Eye (tissue), 1 donor: ENCODE results near the gene SEPTIN2.
"Not testable (repeated sequence)": the region's sequence is repeated elsewhere in the genome, so short reads cannot be mapped to it uniquely, and the experiment has no call there.

Experiments
- DNase-seq: peaks from one replicate; pipeline ENCODE4 v3.0.0-alpha.2; 2015

SEPTIN2 gene

GRCh38 chr2:241288324-241288888, 27.3 kb upstream of the SEPTIN2 start:
- DNase-seq: no peak

GRCh38 chr2:241289053-241289452, 26.7 kb upstream of the SEPTIN2 start:
- no peak for DNase-seq

- DNase-seq: no peak
Observed at GRCh38 chr2:241289597-241289996, 26.1 kb upstream of the SEPTIN2 start.

GRCh38 chr2:241291153-241291552, 24.6 kb upstream of the SEPTIN2 start:
- DNase-seq: no peak

GRCh38 chr2:241291977-241292376, 23.7 kb upstream of the SEPTIN2 start:
- no peak for DNase-seq

GRCh38 chr2:241293378-241293797, 22.3 kb upstream of the SEPTIN2 start:
- DNase-seq: not testable (repeated sequence)

- no peak for DNase-seq
Observed at GRCh38 chr2:241295326-241296095, 20.2 kb upstream of the SEPTIN2 start.

GRCh38 chr2:241296767-241297166, 19.0 kb upstream of the SEPTIN2 start:
- no peak for DNase-seq

- no peak for DNase-seq
Observed at GRCh38 chr2:241298673-241299072, 17.1 kb upstream of the SEPTIN2 start.

- no peak for DNase-seq
Observed at GRCh38 chr2:241300000-241300399, 15.7 kb upstream of the SEPTIN2 start.

- no peak for DNase-seq
Observed at GRCh38 chr2:241302083-241302482, 13.6 kb upstream of the SEPTIN2 start.

- DNase-seq: no peak
Observed at GRCh38 chr2:241302759-241303651, 12.7 kb upstream of the SEPTIN2 start.

GRCh38 chr2:241304039-241304670, 11.6 kb upstream of the SEPTIN2 start:
- DNase-seq: no peak

GRCh38 chr2:241307055-241307454, 8.7 kb upstream of the SEPTIN2 start:
- DNase-seq: no peak

- DNase-seq: no peak
Observed at GRCh38 chr2:241308267-241308666, 7.5 kb upstream of the SEPTIN2 start.

- no peak for DNase-seq
Observed at GRCh38 chr2:241308832-241309500, 6.8 kb upstream of the SEPTIN2 start.

GRCh38 chr2:241309684-241310117, 6.0 kb upstream of the SEPTIN2 start:
- DNase-seq: no peak

- DNase-seq: no peak
Observed at GRCh38 chr2:241310917-241311566, 4.7 kb upstream of the SEPTIN2 start.

- no peak for DNase-seq
Observed at GRCh38 chr2:241312082-241312481, 3.6 kb upstream of the SEPTIN2 start.

- no peak for DNase-seq
Observed at GRCh38 chr2:241313543-241314095, 2.1 kb upstream of the SEPTIN2 start.

- no peak for DNase-seq
Observed at GRCh38 chr2:241314226-241315092, 1.3 kb upstream of the SEPTIN2 start.
